ENCODE results near the gene DCAF17.

DCAF17 gene

GRCh38 chr2:171434013-171434989 lies at the start of gene DCAF17:
Gene DCAF17, plus strand, starts transcription at chr2:171434226. Its CDS starts 352 bp downstream, at chr2:171434578.
- DNase-seq (ENCODE audit: low spot score): peak; percentile 95

GRCh38 chr2:171386627-171387026 lies 47.4 kb upstream of the DCAF17 start:
- DNase-seq (ENCODE audit: low spot score): no peak

- DNase-seq (ENCODE audit: low spot score): no peak
These were observed 47.0 kb upstream of the DCAF17 start for GRCh38 chr2:171387052-171387451.

- DNase-seq (ENCODE audit: low spot score): no peak
These were observed 44.7 kb upstream of the DCAF17 start for GRCh38 chr2:171389325-171389724.

GRCh38 chr2:171389780-171390179 lies 44.2 kb upstream of the DCAF17 start:
- DNase-seq (ENCODE audit: low spot score): no peak

GRCh38 chr2:171390941-171391516 lies 43.0 kb upstream of the DCAF17 start:
- DNase-seq (ENCODE audit: low spot score): no peak

- DNase-seq (ENCODE audit: low spot score): no peak
These were observed 42.5 kb upstream of the DCAF17 start for GRCh38 chr2:171391532-171391931.

- no peak for DNase-seq (ENCODE audit: low spot score)
These were observed 40.5 kb upstream of the DCAF17 start for GRCh38 chr2:171393487-171393886.

- DNase-seq (ENCODE audit: low spot score): no peak
These were observed 39.8 kb upstream of the DCAF17 start for GRCh38 chr2:171394164-171394740.

GRCh38 chr2:171399292-171399691 lies 34.7 kb upstream of the DCAF17 start:
- DNase-seq (ENCODE audit: low spot score): no peak

- no peak for DNase-seq (ENCODE audit: low spot score)
These were observed 33.6 kb upstream of the DCAF17 start for GRCh38 chr2:171400395-171400794.

GRCh38 chr2:171401947-171402346 lies 32.1 kb upstream of the DCAF17 start:
- DNase-seq (ENCODE audit: low spot score): no peak

- no peak for DNase-seq (ENCODE audit: low spot score)
These were observed 31.0 kb upstream of the DCAF17 start for GRCh38 chr2:171402906-171403580.

- DNase-seq (ENCODE audit: low spot score): no peak
These were observed 29.8 kb upstream of the DCAF17 start for GRCh38 chr2:171404261-171404660.

- DNase-seq (ENCODE audit: low spot score): no peak
These were observed 29.3 kb upstream of the DCAF17 start for GRCh38 chr2:171404719-171405118.

- no peak for DNase-seq (ENCODE audit: low spot score)
These were observed 28.5 kb upstream of the DCAF17 start for GRCh38 chr2:171405546-171405945.

GRCh38 chr2:171406044-171406443 lies 28.0 kb upstream of the DCAF17 start:
- DNase-seq (ENCODE audit: low spot score): no peak

GRCh38 chr2:171407030-171407675 lies 26.9 kb upstream of the DCAF17 start:
- DNase-seq (ENCODE audit: low spot score): no peak

GRCh38 chr2:171407676-171408044 lies 26.4 kb upstream of the DCAF17 start:
- DNase-seq (ENCODE audit: low spot score): no peak

GRCh38 chr2:171409436-171409971 lies 24.5 kb upstream of the DCAF17 start:
- DNase-seq (ENCODE audit: low spot score): peak; percentile 28

- no peak for DNase-seq (ENCODE audit: low spot score)
These were observed 23.9 kb upstream of the DCAF17 start for GRCh38 chr2:171410101-171410500.

GRCh38 chr2:171410624-171411023 lies 23.4 kb upstream of the DCAF17 start:
- no peak for DNase-seq (ENCODE audit: low spot score)

All from D341Med (cell line).